HEK293 (cell line): ENCODE data around the gene PRPH.
A peak's percentile ranks its signal among the peaks of the same experiment; 100 is the strongest.

Experiments
- CTCF ChIA-PET: fragments of 350-600 bp; formaldehyde crosslinking; extraction: SDS; loops from one replicate; lab custom pipeline; 2021; ENCODE audit warnings: antibody characterized with exemption; lab: Yijun Ruan, JAX
- POLR2A ChIA-PET: fragments of 300-600 bp; formaldehyde crosslinking; extraction: SDS; loops from one replicate; lab custom pipeline; 2020; ENCODE audit warnings: antibody characterized with exemption, inconsistent platforms; lab: Yijun Ruan, JAX
- H3K27ac ChIP-seq: fragments of 200-500 bp; sonication (Bioruptor generic); 2 replicates; pipeline ENCODE4 v1.5.1; 2014; ENCODE audit warnings: low read depth, low read length, control low read depth, inconsistent platforms; ENCODE audit errors: extremely low read depth
- H3K36me3 ChIP-seq, 2 experiments: fragments of 200-500 bp in 1 of 2; sonication (Bioruptor generic) in 1 of 2; 1 replicate in 1 of 2; 2 replicates in 1 of 2; pipeline ENCODE4 v1.5.1; 2014 to 2017; ENCODE audit warnings: inconsistent platforms in 2 of 2, low read length in 2 of 2; ENCODE audit not compliant: control insufficient read depth in 2 of 2, insufficient read depth in 1 of 2
- H3K4me1 ChIP-seq: fragments of 200-500 bp; sonication (Bioruptor generic); 2 replicates; pipeline ENCODE4 v1.5.1; 2014; ENCODE audit warnings: mild to moderate bottlenecking, low read length, inconsistent platforms; ENCODE audit not compliant: control insufficient read depth, insufficient read depth
- H3K4me3 ChIP-seq: 2 replicates; pipeline ENCODE4 v1.5.1; 2011; ENCODE audit warnings: low read depth, mild to moderate bottlenecking, control low read depth, low read length, moderate library complexity
- H3K9me3 ChIP-seq: fragments of 200-500 bp; sonication (Bioruptor generic); 2 replicates; pipeline ENCODE4 v1.5.1; 2014; ENCODE audit warnings: low read depth, low read length, inconsistent platforms; ENCODE audit not compliant: control insufficient read depth, insufficient read depth
- EGR2 ChIP-seq: fragments of 450-650 bp; formaldehyde crosslinking; IDR thresholded peaks from 2 replicates; pipeline ENCODE4 v1.5.1; 2016; ENCODE audit warnings: low read depth, missing biosample characterization, missing genetic modification characterization
- GFI1B ChIP-seq: fragments of 450-650 bp; formaldehyde crosslinking; IDR thresholded peaks from 2 replicates; pipeline ENCODE4 v1.5.1; 2016; ENCODE audit warnings: missing biosample characterization, missing genetic modification characterization
- SCRT1 ChIP-seq: fragments of 450-650 bp; formaldehyde crosslinking; IDR thresholded peaks from 2 replicates; pipeline ENCODE4 v1.5.1; 2016; ENCODE audit warnings: missing biosample characterization, missing genetic modification characterization, borderline replicate concordance
- SCRT2 ChIP-seq: fragments of 450-650 bp; formaldehyde crosslinking; IDR thresholded peaks from 2 replicates; pipeline ENCODE4 v1.5.1; 2016; ENCODE audit warnings: missing biosample characterization, missing genetic modification characterization
- ZBTB1 ChIP-seq: fragments of 450-650 bp; formaldehyde crosslinking; IDR thresholded peaks from 2 replicates; pipeline ENCODE4 v1.5.1; 2016; ENCODE audit warnings: missing biosample characterization, missing genetic modification characterization
- ZBTB10 ChIP-seq: fragments of 450-650 bp; formaldehyde crosslinking; IDR thresholded peaks from 2 replicates; pipeline ENCODE4 v1.5.1; 2016; ENCODE audit warnings: missing biosample characterization, missing genetic modification characterization
- ZFHX2 ChIP-seq: fragments of 450-650 bp; formaldehyde crosslinking; conservative IDR thresholded peaks from 2 replicates; pipeline ENCODE4 v1.5.1; 2016; ENCODE audit warnings: missing biosample characterization, missing genetic modification characterization
- ZNF266 ChIP-seq: fragments of 450-650 bp; formaldehyde crosslinking; IDR thresholded peaks from 2 replicates; pipeline ENCODE4 v1.5.1; 2016; ENCODE audit warnings: missing biosample characterization, missing genetic modification characterization, low read depth
- ZNF280C ChIP-seq: fragments of 450-650 bp; formaldehyde crosslinking; IDR thresholded peaks from 2 replicates; pipeline ENCODE4 v1.5.1; 2016; ENCODE audit warnings: missing biosample characterization, missing genetic modification characterization
- ZNF362 ChIP-seq: fragments of 450-650 bp; formaldehyde crosslinking; IDR thresholded peaks from 2 replicates; pipeline ENCODE4 v1.5.1; 2016; ENCODE audit warnings: missing biosample characterization, missing genetic modification characterization
- ZNF48 ChIP-seq: fragments of 450-650 bp; formaldehyde crosslinking; IDR thresholded peaks from 2 replicates; pipeline ENCODE4 v1.5.1; 2016; ENCODE audit warnings: missing biosample characterization, missing genetic modification characterization
- ZNF488 ChIP-seq: fragments of 450-650 bp; formaldehyde crosslinking; IDR thresholded peaks from 2 replicates; pipeline ENCODE4 v1.5.1; 2016; ENCODE audit warnings: missing biosample characterization, missing genetic modification characterization
- ZNF544 ChIP-seq: fragments of 450-650 bp; formaldehyde crosslinking; IDR thresholded peaks from 2 replicates; pipeline ENCODE4 v1.5.0; 2017; ENCODE audit warnings: missing biosample characterization, missing genetic modification characterization
- ZNF610 ChIP-seq: fragments of 450-650 bp; formaldehyde crosslinking; IDR thresholded peaks from 2 replicates; pipeline ENCODE4 v1.5.1; 2016; ENCODE audit warnings: missing biosample characterization, missing genetic modification characterization, borderline replicate concordance
- ZNF677 ChIP-seq: fragments of 450-650 bp; IDR thresholded peaks from 2 replicates; pipeline ENCODE4 v1.5.0; 2018; ENCODE audit warnings: missing biosample characterization, mild to moderate bottlenecking, missing genetic modification characterization, moderate library complexity

PRPH gene

GRCh38 chr12:49340095-49340870, 45.3 kb downstream of the PRPH start:
- H3K9me3 ChIP-seq = no peaks in the 10 kb centered on the region
- POLR2A ChIA-PET = interaction anchor here (0.8 kb wide), 1 partner anchor 18 kb away, joined by 6 read pairs; the partner anchor contains the start of gene TROAP
- H3K4me3 ChIP-seq = no peak overlapping the region
- TF ChIP-seq ZFHX2 (tag by site-specific recombination) = peak; percentile 51
- TF ChIP-seq ZBTB1 (tag by site-specific recombination) = no peak
- TF ChIP-seq EGR2 (tag by site-specific recombination) = peak; percentile 68; the same call in 1 of the 2 replicates
- TF ChIP-seq, all 188 proteins: peak for 2
- H3K27ac ChIP-seq = no peak overlapping the region
- CTCF ChIA-PET = interaction anchor here (1.5 to 11.4 kb wide), 6 partner anchors 8 to 54 kb away, joined by 4 to 185 read pairs (median 66); partner anchors contain the start of gene PRPH
- peaks cover 9% of the 10 kb centered on the region; the same call in 1 of the 2 replicates for H3K4me1 ChIP-seq
- H3K36me3 ChIP-seq = no peaks in the 10 kb centered on the region

- no peak overlapping the region for H3K4me3 ChIP-seq
- POLR2A ChIA-PET = interaction anchor here (2.3 to 2.6 kb wide), 2 partner anchors 26 to 210 kb away, joined by 6 to 11 read pairs; partner anchors contain the start of genes SPATS2 and TUBA1B
- peaks cover 16% of the 10 kb centered on the region for H3K4me1 ChIP-seq
- no peak overlapping the region; the same call in 1 of the 2 replicates for H3K27ac ChIP-seq
- H3K36me3 ChIP-seq = no peaks in the 10 kb centered on the region
- no peak for TF ChIP-seq ZNF266 (tag by site-specific recombination)
- peak; percentile 91 for TF ChIP-seq ZNF677 (tag by site-specific recombination)
- TF ChIP-seq ZBTB10 (tag by site-specific recombination) = no peak
- peak; percentile 80 for TF ChIP-seq SCRT2
- no peak for TF ChIP-seq ZNF280C
- peak; percentile 79; the same call in 1 of the 2 replicates for TF ChIP-seq SCRT1 (tag by site-specific recombination)
- TF ChIP-seq ZNF544 (tag by site-specific recombination) = no peak
- TF ChIP-seq ZNF362 = no peak
- no peak for TF ChIP-seq ZNF488 (tag by site-specific recombination)
- TF ChIP-seq ZNF48 = no peak
- no peak for TF ChIP-seq ZNF610 (tag by site-specific recombination)
- TF ChIP-seq GFI1B (tag by site-specific recombination) = no peak
- no peaks in the 10 kb centered on the region for H3K9me3 ChIP-seq
- CTCF ChIA-PET = interaction anchor here (0.6 to 3.9 kb wide), 13 partner anchors 9 to 362 kb away, joined by 3 to 92 read pairs (median 10); partner anchors contain the start of genes PRPH, SPATS2 and TROAP
These were observed 46.2 kb downstream of the PRPH start for GRCh38 chr12:49340971-49341776.
